Hepatocyte (in vitro differentiated cells): ENCODE results near the gene PTPRN2.
"Not testable (repeated sequence)": the region's sequence is repeated elsewhere in the genome, so short reads cannot be mapped to it uniquely, and the experiment has no call there.

ENCODE experiments used
- EZH2 ChIP-seq: fragments of 200-600 bp; sonication (generic); IDR thresholded peaks from 2 replicates; pipeline ENCODE4 v1.6.1; 2016; ENCODE audit warnings: antibody characterized with exemption, mild to moderate bottlenecking, borderline replicate concordance
- EZH2phosphoT487 ChIP-seq: fragments of 200-600 bp; sonication (generic); IDR thresholded peaks from one replicate; pipeline ENCODE4 v1.6.1; 2018; ENCODE audit warnings: antibody characterized with exemption, mild to moderate bottlenecking, low read depth, moderate library complexity; ENCODE audit not compliant: unreplicated experiment, severe bottlenecking
- TF ChIP-seq, protein P1 (sequence below): fragments of 200-600 bp; sonication (generic); IDR thresholded peaks from 2 replicates; pipeline ENCODE4 v1.5.1; 2016; ENCODE audit warnings: antibody characterized with exemption, mild to moderate bottlenecking; ENCODE audit not compliant: poor library complexity

GRCh38 chr7:158376839-158377186, 210.8 kb downstream of the PTPRN2 start:
- TF ChIP-seq, protein P1, sequence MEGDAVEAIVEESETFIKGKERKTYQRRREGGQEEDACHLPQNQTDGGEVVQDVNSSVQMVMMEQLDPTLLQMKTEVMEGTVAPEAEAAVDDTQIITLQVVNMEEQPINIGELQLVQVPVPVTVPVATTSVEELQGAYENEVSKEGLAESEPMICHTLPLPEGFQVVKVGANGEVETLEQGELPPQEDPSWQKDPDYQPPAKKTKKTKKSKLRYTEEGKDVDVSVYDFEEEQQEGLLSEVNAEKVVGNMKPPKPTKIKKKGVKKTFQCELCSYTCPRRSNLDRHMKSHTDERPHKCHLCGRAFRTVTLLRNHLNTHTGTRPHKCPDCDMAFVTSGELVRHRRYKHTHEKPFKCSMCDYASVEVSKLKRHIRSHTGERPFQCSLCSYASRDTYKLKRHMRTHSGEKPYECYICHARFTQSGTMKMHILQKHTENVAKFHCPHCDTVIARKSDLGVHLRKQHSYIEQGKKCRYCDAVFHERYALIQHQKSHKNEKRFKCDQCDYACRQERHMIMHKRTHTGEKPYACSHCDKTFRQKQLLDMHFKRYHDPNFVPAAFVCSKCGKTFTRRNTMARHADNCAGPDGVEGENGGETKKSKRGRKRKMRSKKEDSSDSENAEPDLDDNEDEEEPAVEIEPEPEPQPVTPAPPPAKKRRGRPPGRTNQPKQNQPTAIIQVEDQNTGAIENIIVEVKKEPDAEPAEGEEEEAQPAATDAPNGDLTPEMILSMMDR, result not testable (repeated sequence)
- TF ChIP-seq EZH2, EZH2phosphoT487: not testable (repeated sequence)
